Anterior cingulate cortex (tissue), 58 donors: Measurements from ENCODE around the gene CELF3.
"Not testable (repeated sequence)": the region's sequence is repeated elsewhere in the genome, so short reads cannot be mapped to it uniquely, and the experiment has no call there.

Experiments
- DNase-seq, 58 donors: peaks; one replicate each; lab custom pipeline; 2025; lab: John Stamatoyannopoulos, UW

CELF3 gene

DNA sequence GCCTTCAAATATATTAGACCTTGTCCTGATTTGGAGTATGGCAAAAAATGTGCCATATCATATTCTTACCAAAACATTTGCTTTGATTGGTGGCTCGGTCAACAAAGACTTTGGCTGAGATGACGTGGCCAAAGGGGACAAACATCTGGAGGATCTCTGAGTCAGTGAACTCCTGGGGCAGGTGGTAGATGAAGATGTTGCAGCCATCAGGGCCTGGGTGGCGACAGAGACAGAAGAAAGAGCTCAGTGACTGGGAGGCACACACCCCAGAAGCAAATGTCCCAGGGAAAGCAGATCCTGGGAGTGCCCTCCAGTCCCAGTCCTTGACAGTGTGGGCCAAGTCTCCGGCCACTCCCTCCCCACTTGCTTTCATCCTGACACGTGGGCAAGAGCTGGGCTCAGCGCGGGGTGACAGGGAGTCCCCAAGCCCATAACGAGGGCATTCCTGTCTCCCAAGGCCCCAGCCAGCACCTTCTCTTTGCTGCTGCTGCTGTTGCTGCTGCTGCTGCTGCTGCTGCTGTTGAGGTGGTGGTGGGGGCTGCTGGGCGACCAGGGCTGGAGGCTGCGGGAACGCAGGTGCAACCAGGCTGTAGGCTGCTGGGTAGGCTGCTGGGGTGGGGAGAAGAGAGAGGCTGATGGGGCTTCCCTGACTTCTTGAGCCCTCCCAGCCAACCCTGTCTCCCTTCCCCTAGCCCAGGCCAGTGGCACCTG lies 10.7 kb downstream of the CELF3 start:
- DNase-seq, result peak in 1 of 58 donors; percentile 16

DNA sequence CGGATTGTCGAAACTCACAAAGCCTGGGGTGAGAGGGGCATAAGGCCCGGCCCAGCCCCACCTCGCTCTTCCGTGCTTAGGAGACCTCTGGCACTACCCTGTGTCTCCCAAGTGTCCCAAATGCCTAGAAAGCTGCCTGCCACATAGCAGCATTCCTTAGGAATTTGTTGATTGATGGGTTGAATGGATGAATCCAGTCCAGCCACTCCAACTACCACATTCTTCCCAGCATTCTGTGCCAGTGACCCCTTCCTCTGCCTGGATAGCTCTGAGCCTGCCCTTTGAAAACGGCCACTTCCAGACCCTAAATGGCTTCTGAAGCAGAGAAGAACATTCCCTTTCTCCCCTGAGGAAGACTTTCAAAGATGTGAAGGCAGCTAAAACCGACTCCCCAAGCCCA lies 11.5 kb downstream of the CELF3 start:
- no peak for DNase-seq

DNA sequence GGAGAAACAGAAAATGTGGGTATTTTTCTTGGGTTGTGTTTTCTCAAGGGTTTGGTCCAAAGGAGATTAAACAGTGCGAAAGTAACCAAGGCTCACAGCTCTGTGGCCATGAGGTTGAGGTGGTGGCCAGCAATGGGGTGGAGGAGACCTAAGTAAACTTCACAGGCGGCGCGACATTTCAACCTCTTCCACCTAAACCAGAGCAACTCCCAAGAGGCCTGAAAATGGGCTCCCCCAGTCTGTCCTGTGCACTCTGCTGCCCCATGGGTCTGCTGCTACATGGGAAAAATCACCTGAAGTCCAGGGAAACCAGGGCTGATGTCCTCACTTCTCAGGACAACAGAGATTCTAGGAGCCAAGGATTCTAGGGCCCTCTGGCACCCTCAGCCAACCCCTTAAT lies 12.4 kb downstream of the CELF3 start:
- no peak for DNase-seq

DNA sequence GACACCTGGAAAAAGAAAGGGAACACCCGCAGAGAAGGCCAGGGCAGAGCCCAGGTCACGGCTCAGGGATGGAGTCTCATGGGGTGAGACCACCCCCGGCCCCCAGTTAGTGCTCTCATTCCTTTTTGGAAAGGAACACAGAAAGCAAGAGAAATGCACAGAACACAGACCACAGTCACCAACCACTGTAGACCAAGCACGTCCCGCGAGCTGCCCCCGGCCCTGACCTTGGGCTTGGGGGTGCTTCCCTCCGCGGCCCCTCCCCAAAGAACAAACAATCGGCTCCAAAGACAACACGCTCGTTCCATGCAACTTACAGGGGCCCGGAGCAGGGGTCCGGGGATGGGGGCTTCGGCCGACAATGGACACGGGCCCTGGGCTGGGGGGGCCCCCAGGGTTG lies 12.8 kb downstream of the CELF3 start:
- DNase-seq, result no peak

DNA sequence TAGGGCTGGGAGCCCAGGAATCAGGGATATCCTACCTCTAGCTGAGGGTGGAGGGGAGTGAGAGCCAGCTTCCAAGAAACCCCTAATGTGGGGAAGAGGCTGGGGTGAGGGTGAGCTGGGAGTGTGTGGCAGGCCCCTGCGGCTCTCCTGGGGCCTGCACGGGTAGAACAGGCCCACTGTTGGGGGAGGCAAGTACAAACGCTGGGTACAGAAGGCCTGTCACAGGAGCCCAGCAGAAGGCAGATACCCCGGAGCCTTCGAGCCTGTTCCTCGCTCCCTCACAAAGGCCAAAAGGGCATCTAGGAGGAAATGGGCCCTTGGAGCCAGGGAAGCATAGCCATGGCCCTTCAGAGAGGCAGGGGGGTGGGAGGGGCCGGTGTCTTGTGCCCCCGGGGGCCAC lies 13.7 kb downstream of the CELF3 start:
- no peak for DNase-seq

DNA sequence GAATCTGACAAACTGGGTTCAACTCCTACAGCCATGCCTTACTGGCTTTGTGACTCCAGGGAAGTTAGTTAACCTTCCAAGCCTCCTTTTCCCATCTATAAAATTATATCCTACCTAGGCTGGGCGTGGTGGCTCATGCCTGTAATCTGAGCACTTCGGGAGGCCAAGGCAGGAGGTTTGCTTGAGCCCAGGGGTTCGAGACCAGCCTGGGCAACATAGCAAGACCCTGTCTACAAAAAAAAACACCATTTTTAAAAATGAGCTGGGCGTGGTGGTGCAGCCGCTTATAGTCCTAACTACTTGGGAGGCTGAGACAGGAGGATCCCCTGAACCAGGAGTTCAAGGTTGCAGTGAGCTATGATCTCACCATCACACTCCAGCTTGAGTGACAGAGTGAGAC lies 15.1 kb downstream of the CELF3 start:
- no peak for DNase-seq

DNA sequence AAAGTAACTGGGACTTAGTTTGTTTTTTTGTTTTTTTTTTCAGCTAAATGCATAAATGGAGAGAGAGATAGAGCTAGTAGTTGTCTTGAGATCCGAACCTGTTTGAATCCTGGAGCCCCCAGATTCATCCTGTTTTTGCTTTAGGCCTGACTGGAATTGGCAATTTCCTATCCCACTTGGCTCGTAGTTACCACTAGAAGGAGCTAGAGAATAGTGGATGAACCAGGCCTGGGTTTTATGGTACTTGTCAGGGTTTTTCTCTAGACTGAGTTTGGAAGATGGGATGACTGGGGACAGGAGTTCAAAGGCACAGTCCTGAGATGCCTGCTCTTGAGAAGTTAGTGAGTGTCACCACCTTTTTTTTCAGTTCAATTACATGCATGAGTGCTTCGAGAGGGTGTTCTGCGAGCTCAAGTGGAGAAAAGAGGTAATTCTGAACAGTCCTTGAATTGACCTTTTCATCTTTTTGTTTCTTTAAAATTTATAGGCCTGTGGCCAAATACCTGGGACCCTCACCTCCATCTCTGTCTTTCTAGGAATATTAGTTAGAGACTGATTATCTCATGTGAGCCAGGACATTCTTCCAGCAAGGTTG lies 23.4 kb downstream of the CELF3 start:
- peak in 3 of 58 donors; percentile 11 to 52 (median 29) for DNase-seq

DNA sequence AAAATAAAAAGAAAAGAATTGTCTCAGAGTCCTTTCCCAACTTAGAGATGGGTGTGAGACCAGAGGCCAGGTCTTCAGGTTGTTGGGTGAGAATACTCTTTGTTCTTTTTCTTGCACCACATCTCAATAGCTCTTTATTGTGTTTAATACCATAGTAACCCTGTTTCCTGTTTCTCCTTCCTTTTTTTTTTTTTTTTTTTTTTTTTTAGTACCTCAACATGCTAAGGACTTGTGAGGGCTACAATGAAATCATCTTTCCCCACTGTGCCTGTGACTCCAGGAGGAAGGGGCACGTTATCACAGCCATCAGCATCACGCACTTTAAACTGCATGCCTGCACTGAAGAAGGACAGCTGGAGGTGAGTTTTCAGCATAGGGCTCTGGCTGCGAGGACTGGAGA lies 24.4 kb downstream of the CELF3 start:
- no peak for DNase-seq

DNA sequence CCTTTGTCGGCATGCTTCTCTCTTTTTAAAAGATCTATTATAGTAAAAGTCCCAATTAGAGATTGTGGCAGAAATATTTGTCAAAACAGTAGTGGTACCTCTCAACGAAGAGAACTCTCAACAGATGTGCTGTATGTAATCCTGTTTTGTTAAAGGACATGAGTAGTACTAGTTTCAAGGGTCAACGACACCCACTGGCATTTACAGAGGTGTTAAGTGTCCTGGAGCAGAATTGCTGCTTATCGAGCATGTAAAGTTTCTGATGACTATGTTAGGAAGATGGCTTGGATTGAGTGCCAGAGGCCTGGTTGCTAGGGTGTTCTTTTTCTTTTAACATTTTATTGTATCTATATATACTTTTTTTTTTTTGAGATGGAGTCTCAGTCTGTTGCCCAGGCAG lies 27.1 kb downstream of the CELF3 start:
- DNase-seq, result no peak

DNA sequence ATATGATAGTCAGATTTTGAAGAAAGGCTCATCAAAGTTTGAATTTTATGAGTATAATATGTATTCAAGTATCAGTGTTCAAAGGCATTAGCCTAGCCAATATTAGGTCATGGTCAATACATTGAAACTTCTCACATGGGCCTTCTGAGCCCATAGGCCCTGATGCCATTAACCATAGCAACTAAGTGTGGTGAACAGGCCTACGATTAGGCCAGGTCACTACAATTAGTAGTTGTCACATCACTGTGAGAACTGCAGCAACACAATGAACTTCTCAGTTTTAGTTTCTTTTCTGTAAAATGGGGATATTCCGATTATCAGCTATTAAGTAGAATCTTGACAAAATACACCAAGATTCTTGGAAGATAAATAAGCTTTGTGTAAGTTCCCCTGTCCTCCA lies 30.0 kb downstream of the CELF3 start:
- DNase-seq, result no peak

DNA sequence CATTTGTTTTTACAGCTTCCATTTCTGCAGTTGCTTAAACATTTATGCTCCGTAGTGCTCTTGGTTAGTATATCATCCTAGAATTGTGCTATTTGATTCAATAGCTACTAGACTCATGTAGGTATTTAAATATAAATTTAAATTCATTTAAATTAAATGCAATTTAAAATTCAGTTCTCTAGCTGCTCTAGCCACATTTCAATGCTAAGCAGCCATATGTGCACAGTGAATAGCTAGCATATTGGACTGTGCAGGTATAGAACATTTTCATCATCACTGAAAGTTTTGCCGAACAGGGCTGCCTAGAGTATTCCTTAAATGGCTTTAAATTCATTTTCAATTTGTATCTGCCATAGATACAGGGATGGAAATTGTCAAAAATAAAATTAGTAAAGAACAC lies 32.5 kb downstream of the CELF3 start:
- DNase-seq, result no peak

DNA sequence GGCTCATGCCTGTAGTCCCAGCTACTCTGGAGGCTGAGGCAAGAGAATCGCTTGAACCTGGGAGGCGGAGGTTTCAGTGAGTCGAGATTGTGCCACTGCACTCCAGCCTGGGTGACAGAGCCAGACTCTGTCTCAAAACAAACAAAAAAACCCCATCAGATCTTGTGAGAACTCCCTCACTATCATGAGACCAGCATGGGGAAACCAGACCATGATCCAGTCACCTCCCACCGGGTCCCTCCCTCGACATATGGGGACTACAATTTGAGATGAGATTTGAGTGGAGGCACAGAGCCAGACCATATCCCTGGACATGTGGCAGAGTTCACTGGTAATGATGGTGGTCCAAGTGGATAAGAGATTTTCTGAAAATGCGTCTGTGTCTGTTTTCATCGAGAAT lies 33.7 kb downstream of the CELF3 start:
- not testable (repeated sequence) for DNase-seq

DNA sequence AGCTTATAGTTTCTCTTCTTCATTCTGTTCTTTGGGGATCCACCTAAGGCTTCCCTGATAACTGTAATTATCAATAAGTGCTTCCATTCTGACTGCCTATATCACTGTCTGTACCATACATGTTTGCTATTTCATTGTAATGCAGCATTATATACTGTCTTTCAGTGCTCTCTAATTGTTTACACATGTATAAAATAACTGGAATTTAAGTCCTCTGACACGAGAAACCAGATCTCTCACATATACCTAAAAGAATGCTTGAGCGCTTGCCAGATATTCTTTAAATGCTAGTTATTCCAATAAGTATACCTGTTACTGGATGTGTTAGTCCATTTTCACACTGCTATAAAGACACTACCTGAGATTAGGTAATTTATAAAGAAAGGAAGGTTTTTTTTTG lies 34.7 kb downstream of the CELF3 start:
- no peak for DNase-seq

DNA sequence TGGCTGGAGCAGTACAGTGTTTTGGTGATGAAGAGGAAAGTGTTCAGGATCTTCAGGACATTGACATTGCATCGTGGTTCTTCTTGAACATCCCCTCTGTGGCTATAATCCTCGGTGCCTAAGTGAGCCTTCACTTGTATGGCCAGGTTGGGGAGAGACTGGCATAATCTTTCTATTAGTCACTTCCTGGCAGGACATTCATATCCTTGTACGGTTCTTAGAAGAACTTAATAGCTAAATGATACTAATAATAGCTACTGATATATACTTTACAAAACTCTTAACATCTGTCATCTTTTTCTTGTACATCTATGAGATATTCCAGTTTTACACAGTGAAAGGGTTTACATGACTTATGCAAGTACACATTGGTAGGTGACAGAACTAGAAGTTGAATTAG lies 35.8 kb downstream of the CELF3 start:
- no peak for DNase-seq

DNA sequence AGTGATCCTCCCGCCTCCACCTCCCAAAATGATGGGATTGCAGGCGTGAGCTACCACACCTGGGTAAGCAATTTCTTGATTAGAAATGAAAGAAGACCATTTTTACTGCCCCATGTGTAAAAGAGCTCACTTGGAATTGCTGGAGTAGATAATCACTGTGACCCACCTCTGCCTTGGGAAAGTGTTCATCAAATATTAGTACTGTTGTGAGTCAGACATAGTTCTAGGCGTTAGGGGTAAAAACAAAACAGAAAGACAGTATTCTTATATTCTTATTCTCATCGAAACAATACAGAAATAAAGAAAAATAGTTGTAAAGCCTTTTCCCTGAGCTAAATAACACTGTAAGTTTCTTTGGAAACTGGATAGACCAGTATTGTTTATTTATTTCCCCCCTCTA lies 36.2 kb downstream of the CELF3 start:
- no peak for DNase-seq

DNA sequence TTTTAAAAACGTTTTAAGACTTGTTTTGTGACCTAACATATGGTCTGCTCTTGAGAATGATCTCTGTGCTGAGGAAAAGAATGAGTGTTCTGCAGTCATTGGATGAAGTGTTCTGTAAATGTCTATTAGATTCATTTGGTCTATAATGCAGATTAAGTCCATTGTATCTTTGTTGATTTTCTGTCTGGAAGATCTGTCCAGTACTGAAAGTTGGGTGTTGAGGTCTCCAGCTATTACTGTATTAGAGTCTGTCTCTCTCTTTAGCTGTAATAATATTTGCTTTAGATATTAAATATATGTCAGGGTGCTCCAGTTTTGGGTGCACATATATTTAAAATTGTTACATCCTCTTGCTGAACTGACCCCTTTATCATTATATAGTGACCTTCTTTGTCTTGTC lies 43.2 kb downstream of the CELF3 start:
- DNase-seq, result no peak

DNA sequence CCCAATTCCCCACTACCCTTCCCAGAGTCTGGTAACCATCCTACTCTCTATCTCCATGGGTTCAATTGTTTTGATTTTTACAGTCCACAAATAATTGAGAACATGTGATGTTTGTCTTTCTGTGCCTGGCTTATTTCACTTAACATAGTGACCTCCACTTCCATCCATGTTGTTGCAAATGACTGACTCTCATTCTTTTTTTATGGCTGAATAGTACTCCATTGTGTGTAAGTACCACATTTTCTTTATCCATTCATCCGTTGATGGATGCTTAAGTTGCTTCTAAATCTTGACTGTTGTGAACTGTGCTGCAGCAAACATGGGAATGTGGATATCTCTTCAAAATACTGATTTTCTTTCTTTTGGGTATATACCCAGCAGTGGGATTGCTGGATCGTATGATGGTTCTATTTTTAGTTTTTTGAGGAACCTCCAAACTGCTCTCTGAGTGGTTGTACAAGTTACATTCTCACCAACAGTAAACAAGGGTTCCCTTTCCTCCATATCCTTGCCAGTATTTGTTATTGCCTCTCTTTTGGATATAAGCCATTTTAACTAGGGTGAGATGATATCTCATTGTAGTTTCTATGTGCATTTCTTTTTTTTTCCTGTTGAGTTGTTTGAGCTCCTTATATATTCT lies 46.4 kb downstream of the CELF3 start:
- DNase-seq, result not testable (repeated sequence)

DNA sequence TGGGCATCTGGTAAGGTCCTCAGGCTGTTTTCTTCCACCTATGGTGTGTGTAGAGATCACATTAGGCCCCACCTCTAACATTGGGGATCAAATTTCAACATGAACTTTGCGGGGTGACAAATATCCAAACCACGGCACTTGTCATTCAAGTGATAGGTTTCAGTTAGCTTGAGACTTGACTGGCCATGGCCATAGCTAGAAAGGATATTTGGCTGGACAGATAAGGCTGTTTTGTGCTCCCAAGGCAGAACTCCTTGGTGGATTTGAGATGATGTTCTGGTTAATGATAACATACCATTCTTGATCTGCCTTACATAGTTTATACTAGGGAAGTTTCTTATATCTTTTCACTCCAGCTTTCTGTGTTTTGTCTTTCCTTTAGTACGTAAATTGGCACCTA lies 48.5 kb downstream of the CELF3 start:
- DNase-seq, result no peak

DNA sequence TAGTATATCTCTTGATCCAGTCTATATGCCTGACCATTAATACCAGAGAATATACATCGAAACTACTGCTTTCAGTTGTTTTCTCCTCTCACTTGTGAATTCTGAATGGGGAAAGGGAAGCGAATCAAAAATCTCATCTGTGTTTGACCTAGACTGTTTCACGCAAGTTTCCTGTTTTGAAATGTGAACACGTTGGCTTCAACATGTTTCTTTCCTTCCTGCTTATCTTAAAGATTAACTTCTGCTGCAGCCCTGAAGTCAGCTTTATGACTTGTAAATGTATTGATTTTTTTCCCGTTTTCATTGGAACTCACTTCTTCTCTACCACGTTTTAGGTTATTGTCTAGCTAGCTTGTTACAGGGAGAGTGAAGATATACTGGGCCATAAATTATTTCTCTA lies 54.9 kb downstream of the CELF3 start:
- peak in 1 of 58 donors; percentile 2 for DNase-seq

DNA sequence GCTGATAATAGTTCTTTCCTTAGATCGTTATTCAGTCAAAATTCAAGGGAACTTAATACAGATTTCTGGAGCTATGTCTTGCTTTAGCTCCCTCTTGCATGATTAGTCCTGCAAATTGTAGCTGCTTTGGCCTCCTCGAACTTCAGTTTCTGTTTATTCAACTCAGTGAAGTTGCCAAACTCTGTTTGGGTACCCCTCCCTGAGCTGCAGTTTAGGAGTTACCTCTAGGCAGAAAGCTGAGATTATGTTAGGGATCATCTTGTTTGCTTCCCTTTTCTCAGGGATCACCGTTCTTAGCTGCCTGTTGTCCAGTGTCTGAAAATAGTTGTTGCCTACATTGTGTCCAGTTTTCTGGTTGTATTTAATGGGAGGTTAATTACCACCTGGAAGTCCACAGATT lies 61.2 kb downstream of the CELF3 start:
- DNase-seq, result no peak

DNA sequence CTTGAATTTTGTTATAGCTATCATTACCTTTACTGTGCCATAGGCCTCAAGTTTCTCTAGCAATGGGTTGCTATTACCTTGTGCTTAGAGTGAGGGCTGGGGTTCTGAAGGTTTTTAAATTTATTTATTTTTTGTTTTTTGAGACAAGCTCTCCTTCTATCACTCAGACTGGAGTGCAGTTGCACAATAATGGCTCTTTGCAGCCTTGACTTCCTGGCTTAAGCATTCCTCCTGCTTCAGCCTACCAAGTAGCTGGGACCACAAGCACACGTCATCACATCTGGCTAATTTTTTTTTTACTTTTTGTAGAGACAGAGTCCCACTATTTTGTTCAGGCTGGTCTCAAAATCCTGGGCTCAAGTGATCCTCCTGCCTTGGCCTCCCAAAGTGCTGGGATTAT lies 63.2 kb downstream of the CELF3 start:
- no peak for DNase-seq
